K562 (cell line): ENCODE measurements around the gene HDAC1. TPM values are rescaled to one million over a fixed set of nuclear protein-coding genes. Genes with fewer than 3 reads are reported as not detected.

Source experiments
- HDGF ChIP-seq: fragments of 450-650 bp; IDR thresholded peaks from 2 replicates; pipeline ENCODE4 v1.6.1; 2016
- REST ChIP-seq, 2 experiments: fragments of 450-650 bp; formaldehyde crosslinking in 1 of 2; IDR thresholded peaks; 2 replicates each; pipeline versions ENCODE4 v1.4.0 to v1.6.1; 2014 to 2020; ENCODE audit warnings: mild to moderate bottlenecking in 2 of 2, borderline replicate concordance in 1 of 2, low read depth in 1 of 2
- SMARCA4 ChIP-seq: fragments of 450-650 bp; IDR thresholded peaks from 2 replicates; pipeline ENCODE4 v1.6.1; 2016
- SPI1 ChIP-seq: IDR thresholded peaks from 2 replicates; pipeline ENCODE4 v1.6.1; 2011; ENCODE audit warnings: low read depth, low read length, control low read depth, borderline replicate concordance
- TFAP4 ChIP-seq: sonication (generic); formaldehyde crosslinking; IDR thresholded peaks from 2 replicates; pipeline ENCODE4 v1.8.0; 2022; ENCODE audit warnings: missing genetic modification reagents, mild to moderate bottlenecking, moderate library complexity, borderline replicate concordance
- YBX1 ChIP-seq: fragments of 450-650 bp; IDR thresholded peaks from 2 replicates; pipeline ENCODE4 v1.7.1; 2016; ENCODE audit warnings: mild to moderate bottlenecking
- ZBTB33 ChIP-seq: sonication (generic); formaldehyde crosslinking; IDR thresholded peaks from 2 replicates; pipeline ENCODE4 v1.8.1; 2023; ENCODE audit warnings: mild to moderate bottlenecking, missing genetic modification reagents
- ZC3H8 ChIP-seq: fragments of 450-650 bp; IDR thresholded peaks from 2 replicates; pipeline ENCODE4 v1.6.1; 2017
- ZNF512 ChIP-seq: IDR thresholded peaks from 2 replicates; pipeline ENCODE4 v1.6.1; 2016; ENCODE audit warnings: missing genetic modification characterization, missing compliant biosample characterization
- polyA plus RNA-seq, 8 experiments: library from polyadenylated mRNA; depleted of rRNA in 4 of 8; stranded (reverse) in 5 of 8; unstranded in 3 of 8; fragments of >200 nt; fragmentation: Nextera tagmentation in 2 of 8; fragmentation: Illumina TruSeq in 1 of 8; extraction: Ambion mirVana in 2 of 8; extraction: Trizol in 1 of 8; gene quantifications; 2 replicates each; pipeline versions ENCODE4 v1.2.1 to v1.2.3, GENCODE V29; 2011 to 2014; ENCODE audit warnings: inconsistent platforms in 1 of 8, missing spikeins in 1 of 8
- total RNA-seq, 7 experiments: library from RNA; depleted of rRNA in 6 of 7; stranded (reverse); fragments of >200 nt in 6 of 7; fragmentation: Illumina TruSeq in 2 of 7; extraction: Trizol in 2 of 7; gene quantifications; 2 replicates each; pipeline versions ENCODE4 v1.2.1 to v1.2.3, GENCODE V29; 2011 to 2021; ENCODE audit warnings: low replicate concordance in 1 of 7
- TF ChIP-seq, protein P1 (sequence below), 2 experiments: fragments of 450-650 bp in 1 of 2; IDR thresholded peaks; 2 replicates each; pipeline ENCODE4 v1.6.1; 2011 to 2017; ENCODE audit warnings: low read depth in 2 of 2, antibody characterized with exemption in 1 of 2, borderline replicate concordance in 1 of 2, low read length in 1 of 2, mild to moderate bottlenecking in 1 of 2, mixed read lengths in 1 of 2; ENCODE audit not compliant: control insufficient read depth in 1 of 2

Gene HDAC1
- total and polyA plus RNA-seq, 9 of the 15 experiments (the other 6 are each of a cell fraction or from before 2014, with no cell fraction given) = 169 to 384 (median 193) TPM

- peak; percentile 18; the same call in 1 of the 2 replicates for TF ChIP-seq REST (IDR thresholded peaks at IDR 0.05; ENCODE audit: borderline replicate concordance)
- no peak for TF ChIP-seq REST (CRISPR knock-in tag; IDR thresholded peaks at IDR 0.05; ENCODE audit: low read depth)
- TF ChIP-seq, protein P1, sequence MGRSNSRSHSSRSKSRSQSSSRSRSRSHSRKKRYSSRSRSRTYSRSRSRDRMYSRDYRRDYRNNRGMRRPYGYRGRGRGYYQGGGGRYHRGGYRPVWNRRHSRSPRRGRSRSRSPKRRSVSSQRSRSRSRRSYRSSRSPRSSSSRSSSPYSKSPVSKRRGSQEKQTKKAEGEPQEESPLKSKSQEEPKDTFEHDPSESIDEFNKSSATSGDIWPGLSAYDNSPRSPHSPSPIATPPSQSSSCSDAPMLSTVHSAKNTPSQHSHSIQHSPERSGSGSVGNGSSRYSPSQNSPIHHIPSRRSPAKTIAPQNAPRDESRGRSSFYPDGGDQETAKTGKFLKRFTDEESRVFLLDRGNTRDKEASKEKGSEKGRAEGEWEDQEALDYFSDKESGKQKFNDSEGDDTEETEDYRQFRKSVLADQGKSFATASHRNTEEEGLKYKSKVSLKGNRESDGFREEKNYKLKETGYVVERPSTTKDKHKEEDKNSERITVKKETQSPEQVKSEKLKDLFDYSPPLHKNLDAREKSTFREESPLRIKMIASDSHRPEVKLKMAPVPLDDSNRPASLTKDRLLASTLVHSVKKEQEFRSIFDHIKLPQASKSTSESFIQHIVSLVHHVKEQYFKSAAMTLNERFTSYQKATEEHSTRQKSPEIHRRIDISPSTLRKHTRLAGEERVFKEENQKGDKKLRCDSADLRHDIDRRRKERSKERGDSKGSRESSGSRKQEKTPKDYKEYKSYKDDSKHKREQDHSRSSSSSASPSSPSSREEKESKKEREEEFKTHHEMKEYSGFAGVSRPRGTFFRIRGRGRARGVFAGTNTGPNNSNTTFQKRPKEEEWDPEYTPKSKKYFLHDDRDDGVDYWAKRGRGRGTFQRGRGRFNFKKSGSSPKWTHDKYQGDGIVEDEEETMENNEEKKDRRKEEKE (IDR thresholded peaks at IDR 0.05; ENCODE audit: borderline replicate concordance in 1 of 2, control insufficient read depth in 1 of 2, low read depth in 2 of 2, low read length in 1 of 2) = 0 out of 4 replicates have a peak, but pooled peaks of 1 of the 2 experiments have one; percentile 34
- peak; percentile 61; the same call in 1 of the 2 replicates for TF ChIP-seq SPI1
- no peak for TF ChIP-seq ZC3H8
- peak; percentile 86 for TF ChIP-seq ZNF512
- TF ChIP-seq TFAP4 (CRISPR knock-in tag) = peak; percentile 65; the same call in 1 of the 2 replicates
- TF ChIP-seq YBX1 = 0 out of 2 replicates have a peak, but pooled peaks have one; percentile 64
- TF ChIP-seq ZBTB33 = peak; percentile 52; the same call in 1 of the 2 replicates
- TF ChIP-seq SMARCA4 = 0 out of 2 replicates have a peak, but pooled peaks have one; percentile 26
- TF ChIP-seq HDGF = peak; percentile 74; the same call in 1 of the 2 replicates
Observed at GRCh38 chr1:32242341-32242851, 49.5 kb upstream of the HDAC1 start (continued).
